NB4 (cell line): ENCODE measurements around the gene KRTAP10-9.

Experiments
- CTCF ChIP-seq: IDR thresholded peaks from one replicate; pipeline ENCODE4 v1.5.1; 2012; ENCODE audit warnings: low read depth, low read length
- MAX ChIP-seq: IDR thresholded peaks from 2 replicates; pipeline ENCODE4 v1.6.1; 2011; ENCODE audit warnings: low read depth, low read length
- MYC ChIP-seq: IDR thresholded peaks from 2 replicates; pipeline ENCODE4 v1.6.1; 2011; ENCODE audit warnings: low read depth, low read length
- POLR2A ChIP-seq: IDR thresholded peaks from 2 replicates; pipeline ENCODE4 v1.6.1; 2011; ENCODE audit warnings: mild to moderate bottlenecking; ENCODE audit not compliant: insufficient read length; ENCODE audit errors: extremely low read depth

- TF ChIP-seq CTCF (no peak), MAX (no peak), POLR2A (no peak), MYC (no peak)
These were observed 8.0 kb upstream of the KRTAP10-9 start for GRCh38 chr21:44618909-44619308.
